Suprapubic skin (tissue), 4 donors: Measurements from ENCODE around the gene NPHP4.

Experiments used
- CTCF ChIP-seq, 2 donors: fragments of 200-600 bp in 1 of 2; fragments of 450-650 bp in 1 of 2; sonication (generic) in 1 of 2; IDR thresholded peaks; one replicate each; pipeline ENCODE4 v1.5.1; 2016 to 2019; ENCODE audit warnings: antibody characterized with exemption in 2 of 2, mild to moderate bottlenecking in 1 of 2, moderate library complexity in 1 of 2
- EP300 ChIP-seq: sonication (generic); formaldehyde crosslinking; IDR thresholded peaks from one replicate; pipeline ENCODE4 v1.6.1; 2017; ENCODE audit warnings: antibody characterized with exemption
- POLR2A ChIP-seq, 2 donors: fragments of 450-650 bp; IDR thresholded peaks; one replicate each; pipeline ENCODE4 v1.6.1; 2017; ENCODE audit warnings: antibody characterized with exemption in 2 of 2, mild to moderate bottlenecking in 2 of 2, moderate library complexity in 2 of 2
- POLR2AphosphoS5 ChIP-seq, 3 donors: sonication (generic); formaldehyde crosslinking; IDR thresholded peaks; one replicate each; pipeline ENCODE4 v1.6.1; 2017; ENCODE audit warnings: antibody characterized with exemption in 3 of 3

- no peak for TF ChIP-seq CTCF (IDR thresholded peaks at IDR 0.05)
- TF ChIP-seq POLR2AphosphoS5 (IDR thresholded peaks at IDR 0.05) = no peak
- TF ChIP-seq POLR2A (IDR thresholded peaks at IDR 0.05) = no peak
- TF ChIP-seq EP300 = no peak
Measured at GRCh38 chr1:5845376-5845775, 146.8 kb downstream of the NPHP4 start.
